GM12878 (cell line): ENCODE data around the gene SCLY. TPM values are rescaled to one million over a fixed set of nuclear protein-coding genes. Genes with fewer than 3 reads are reported as not detected.

Source experiments
- ATAC-seq: fragments of 200-7000 bp; cut with Tn5 transposase; 3 replicates; pipeline ENCODE4 v1.9.1; 2020; ENCODE audit warnings: mild to moderate bottlenecking, moderate library complexity
- BruUV-seq: library from RNA; stranded (reverse); fragments of 400-500 nt; replicated peaks from 2 replicates; lab custom pipeline; 2021; lab: Mats Ljungman, UMichigan
- CTCF ChIA-PET: fragments of 300-600 bp; sonication (Branson Sonifier 250); formaldehyde crosslinking; extraction: SDS; loops from one replicate; lab custom pipeline; 2021; ENCODE audit warnings: inconsistent platforms; lab: Yijun Ruan, JAX
- POLR2A ChIA-PET: fragments of 350-600 bp; formaldehyde crosslinking; extraction: SDS; loops from one replicate; lab custom pipeline; 2021; ENCODE audit warnings: inconsistent platforms; lab: Charles Lee
- RAD21 ChIA-PET: fragments of 300-600 bp; sonication (Branson Sonifier 250); formaldehyde crosslinking; loops from one replicate; lab custom pipeline; 2023; ENCODE audit warnings: antibody characterized with exemption; ENCODE audit not compliant: unreplicated experiment; lab: Charles Lee
- SMC1A ChIA-PET: fragments of 300-600 bp; sonication (Branson Sonifier 250); formaldehyde crosslinking; loops from one replicate; lab custom pipeline; 2023; ENCODE audit not compliant: unreplicated experiment, uncharacterized antibody; lab: Charles Lee
- DNase-seq: peaks from one replicate; pipeline ENCODE4 v3.0.0-alpha.2; 2011; ENCODE audit warnings: low read depth, low spot score
- FAIRE-seq: peaks from 3 replicates; lab custom pipeline; 2011; peaks lifted over from hg19 to GRCh38; lab: Jason Lieb, UNC
- H2AFZ ChIP-seq: 2 replicates; pipeline ENCODE4 v1.6.0; 2011; ENCODE audit warnings: low read depth, low read length, control low read depth; ENCODE audit not compliant: control insufficient read depth
- H3K27ac ChIP-seq: 2 replicates; pipeline ENCODE4 v1.5.1; 2011; ENCODE audit warnings: control low read depth; ENCODE audit not compliant: control insufficient read depth, insufficient read depth
- H3K27me3 ChIP-seq, 2 experiments: replicated peaks in 1 of 2; 2 replicates each; pipeline versions ENCODE4 v1.6.0 to v1.6.1; 2011; ENCODE audit warnings: low read length in 1 of 2; ENCODE audit not compliant: control insufficient read depth in 2 of 2, insufficient read depth in 2 of 2
- H3K36me3 ChIP-seq, 2 experiments: 2 replicates each; pipeline ENCODE4 v1.5.1; 2011; ENCODE audit warnings: low read length in 1 of 2; ENCODE audit not compliant: control insufficient read depth in 2 of 2, insufficient read depth in 2 of 2
- H3K4me1 ChIP-seq: 2 replicates; pipeline ENCODE4 v1.6.1; 2011; ENCODE audit warnings: mild to moderate bottlenecking, low read length, moderate library complexity, mixed read lengths; ENCODE audit not compliant: control insufficient read depth, insufficient read depth
- H3K4me2 ChIP-seq: 2 replicates; pipeline ENCODE4 v1.6.0; 2011; ENCODE audit warnings: control low read depth; ENCODE audit not compliant: control insufficient read depth, insufficient read depth
- H3K4me3 ChIP-seq: fragments of 200-600 bp; sonication (generic); 2 replicates; pipeline ENCODE4 v1.5.1; 2016
- H3K79me2 ChIP-seq: 2 replicates; pipeline ENCODE4 v1.6.0; 2011; ENCODE audit warnings: low read length; ENCODE audit not compliant: control insufficient read depth, insufficient read depth
- H3K9ac ChIP-seq: 2 replicates; pipeline ENCODE4 v1.8.0; 2011; ENCODE audit warnings: low read length, control low read depth, mixed read lengths; ENCODE audit not compliant: control insufficient read depth, insufficient read depth
- H3K9me3 ChIP-seq: replicated peaks from 3 replicates; pipeline ENCODE4 v1.5.1; 2011; ENCODE audit warnings: mild to moderate bottlenecking, low read length; ENCODE audit not compliant: control insufficient read depth, insufficient read depth
- H4K20me1 ChIP-seq: 2 replicates; pipeline ENCODE4 v1.6.0; 2011; ENCODE audit not compliant: control insufficient read depth, insufficient read depth
- ATF7 ChIP-seq: fragments of 450-650 bp; IDR thresholded peaks from 2 replicates; pipeline ENCODE4 v1.6.1; 2016; ENCODE audit warnings: low read depth, mild to moderate bottlenecking
- ETV6 ChIP-seq, 2 experiments: fragments of 450-650 bp in 1 of 2; IDR thresholded peaks in 1 of 2; conservative IDR thresholded peaks in 1 of 2; 2 replicates each; pipeline ENCODE4 v1.6.1; 2014; ENCODE audit warnings: antibody characterized with exemption in 1 of 2, borderline replicate concordance in 1 of 2, low read depth in 1 of 2, mild to moderate bottlenecking in 1 of 2, moderate library complexity in 1 of 2
- MTA3 ChIP-seq: IDR thresholded peaks from 2 replicates; pipeline ENCODE4 v1.6.1; 2012; ENCODE audit warnings: low read length, inconsistent platforms, borderline replicate concordance
- SREBF1 ChIP-seq: IDR thresholded peaks from 2 replicates; pipeline ENCODE4 v1.6.1; 2012; ENCODE audit warnings: mild to moderate bottlenecking, low read length
- WGBS: methylation state at CpG from one replicate; pipeline ENCODE4 v1.1.6; 2016; ENCODE audit warnings: low lambda C conversion rate; ENCODE audit not compliant: insufficient replicate concordance, insufficient coverage; ENCODE audit errors: missing lambda C conversion rate; 5-methylcytosine and 5-hydroxymethylcytosine counted together
- in situ Hi-C: fragments of 300-500 bp; cut with MboI; formaldehyde crosslinking; loops from 9 replicates; pipeline ENCODE4 v1.14.3; 2018; ENCODE audit warnings: mixed read lengths
- intact Hi-C: fragments of 100-400 bp; cut with micrococcal nuclease; formaldehyde crosslinking; loops from one replicate; pipeline ENCODE4 v1.14.2; 2022; ENCODE audit not compliant: unreplicated experiment
- polyA plus RNA-seq, 11 experiments: library from polyadenylated mRNA; depleted of rRNA in 4 of 11; unstranded in 6 of 11; stranded (reverse) in 5 of 11; fragments of >200 nt; fragmentation: Nextera tagmentation in 4 of 11; fragmentation: Illumina TruSeq in 1 of 11; extraction: Ambion mirVana in 4 of 11; extraction: Trizol in 1 of 11; gene quantifications; 1 replicate in 1 of 11; 2 replicates in 10 of 11; pipeline versions ENCODE4 v1.2.1 to v1.2.3, GENCODE V29; 2011 to 2016; ENCODE audit warnings: inconsistent platforms in 2 of 11, missing spikeins in 2 of 11, low read depth in 1 of 11
- total RNA-seq, 4 experiments: library from RNA; depleted of rRNA in 3 of 4; stranded (reverse); fragments of >200 nt in 3 of 4; fragmentation: Illumina TruSeq in 1 of 4; extraction: Trizol in 1 of 4; gene quantifications; 2 replicates each; pipeline versions ENCODE4 v1.2.1 to v1.2.3, GENCODE V29; 2013 to 2021
- TF ChIP-seq, protein P1 (sequence below): IDR thresholded peaks from 2 replicates; pipeline ENCODE4 v1.6.1; 2012; ENCODE audit warnings: mild to moderate bottlenecking, low read depth, low read length
- TF ChIP-seq, protein P2 (sequence below): fragments of 450-650 bp; formaldehyde crosslinking; IDR thresholded peaks from 2 replicates; pipeline ENCODE4 v1.5.0; 2022; ENCODE audit warnings: mild to moderate bottlenecking, missing genetic modification characterization

SCLY gene
- total and polyA plus RNA-seq, 10 of the 15 experiments (the other 5 are each of a cell fraction or from before 2014, with no cell fraction given) = 3.3 to 49.1 (median 32.3) TPM

DNA sequence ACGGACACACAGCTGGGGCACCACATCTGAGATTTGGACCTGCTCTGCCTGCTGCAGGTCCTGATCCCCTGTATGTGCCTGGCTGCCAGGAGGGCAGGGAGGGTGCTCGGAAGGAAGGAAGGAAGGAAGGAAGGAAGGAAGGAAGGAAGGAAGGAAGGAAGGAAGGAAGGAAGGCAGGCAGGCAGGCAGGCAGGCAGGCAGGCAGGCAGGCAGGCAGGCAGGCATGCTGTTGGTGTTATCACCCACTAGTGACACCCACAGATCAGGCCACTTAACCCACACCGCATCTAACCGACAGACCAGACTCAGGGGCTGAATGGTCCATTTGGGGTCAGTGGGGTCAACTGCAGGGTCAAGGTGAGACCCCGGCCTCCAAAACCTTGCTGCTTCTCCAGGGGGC lies 83.5 kb downstream of the SCLY start (continued):
- TF ChIP-seq, protein P1, sequence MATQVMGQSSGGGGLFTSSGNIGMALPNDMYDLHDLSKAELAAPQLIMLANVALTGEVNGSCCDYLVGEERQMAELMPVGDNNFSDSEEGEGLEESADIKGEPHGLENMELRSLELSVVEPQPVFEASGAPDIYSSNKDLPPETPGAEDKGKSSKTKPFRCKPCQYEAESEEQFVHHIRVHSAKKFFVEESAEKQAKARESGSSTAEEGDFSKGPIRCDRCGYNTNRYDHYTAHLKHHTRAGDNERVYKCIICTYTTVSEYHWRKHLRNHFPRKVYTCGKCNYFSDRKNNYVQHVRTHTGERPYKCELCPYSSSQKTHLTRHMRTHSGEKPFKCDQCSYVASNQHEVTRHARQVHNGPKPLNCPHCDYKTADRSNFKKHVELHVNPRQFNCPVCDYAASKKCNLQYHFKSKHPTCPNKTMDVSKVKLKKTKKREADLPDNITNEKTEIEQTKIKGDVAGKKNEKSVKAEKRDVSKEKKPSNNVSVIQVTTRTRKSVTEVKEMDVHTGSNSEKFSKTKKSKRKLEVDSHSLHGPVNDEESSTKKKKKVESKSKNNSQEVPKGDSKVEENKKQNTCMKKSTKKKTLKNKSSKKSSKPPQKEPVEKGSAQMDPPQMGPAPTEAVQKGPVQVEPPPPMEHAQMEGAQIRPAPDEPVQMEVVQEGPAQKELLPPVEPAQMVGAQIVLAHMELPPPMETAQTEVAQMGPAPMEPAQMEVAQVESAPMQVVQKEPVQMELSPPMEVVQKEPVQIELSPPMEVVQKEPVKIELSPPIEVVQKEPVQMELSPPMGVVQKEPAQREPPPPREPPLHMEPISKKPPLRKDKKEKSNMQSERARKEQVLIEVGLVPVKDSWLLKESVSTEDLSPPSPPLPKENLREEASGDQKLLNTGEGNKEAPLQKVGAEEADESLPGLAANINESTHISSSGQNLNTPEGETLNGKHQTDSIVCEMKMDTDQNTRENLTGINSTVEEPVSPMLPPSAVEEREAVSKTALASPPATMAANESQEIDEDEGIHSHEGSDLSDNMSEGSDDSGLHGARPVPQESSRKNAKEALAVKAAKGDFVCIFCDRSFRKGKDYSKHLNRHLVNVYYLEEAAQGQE = no peak
- TF ChIP-seq ETV6 (conservative IDR thresholded peaks at IDR 0.05 in 1 of 2, IDR thresholded peaks at IDR 0.05 in 1 of 2; ENCODE audit: borderline replicate concordance in 1 of 2, low read depth in 1 of 2) = peak in 1 of 2 experiments; percentile 39; a peak in 1 of 4 replicates

- no peaks in the 10 kb centered on the region for H3K36me3 ChIP-seq
- no TSS peak for BruUV-seq
- ChIA-PET RAD21 (no interaction called here), SMC1A (no interaction called here), POLR2A (no interaction called here), CTCF (no interaction called here)
- FAIRE-seq (no peak), ATAC-seq (no peak), DNase-seq (no peak)
- H2AFZ ChIP-seq = no peak overlapping the region
- no peaks in the 10 kb centered on the region for H3K79me2 ChIP-seq
- no peaks in the 10 kb centered on the region for H3K4me1 ChIP-seq
- no peak overlapping the region for H3K9ac ChIP-seq
- intact Hi-C loops = no loop called here
- WGBS = 47% methylated on average over 12 of the region's 12 CpGs
- no peaks in the 10 kb centered on the region for H4K20me1 ChIP-seq
- H3K27ac ChIP-seq = no peak overlapping the region
- no peak overlapping the region for H3K4me2 ChIP-seq
- no peaks in the 10 kb centered on the region for H3K9me3 ChIP-seq
- in situ Hi-C loops = no loop called here
- no peak overlapping the region for H3K4me3 ChIP-seq
- H3K27me3 ChIP-seq = no peaks in the 10 kb centered on the region
- TF ChIP-seq, protein P2, sequence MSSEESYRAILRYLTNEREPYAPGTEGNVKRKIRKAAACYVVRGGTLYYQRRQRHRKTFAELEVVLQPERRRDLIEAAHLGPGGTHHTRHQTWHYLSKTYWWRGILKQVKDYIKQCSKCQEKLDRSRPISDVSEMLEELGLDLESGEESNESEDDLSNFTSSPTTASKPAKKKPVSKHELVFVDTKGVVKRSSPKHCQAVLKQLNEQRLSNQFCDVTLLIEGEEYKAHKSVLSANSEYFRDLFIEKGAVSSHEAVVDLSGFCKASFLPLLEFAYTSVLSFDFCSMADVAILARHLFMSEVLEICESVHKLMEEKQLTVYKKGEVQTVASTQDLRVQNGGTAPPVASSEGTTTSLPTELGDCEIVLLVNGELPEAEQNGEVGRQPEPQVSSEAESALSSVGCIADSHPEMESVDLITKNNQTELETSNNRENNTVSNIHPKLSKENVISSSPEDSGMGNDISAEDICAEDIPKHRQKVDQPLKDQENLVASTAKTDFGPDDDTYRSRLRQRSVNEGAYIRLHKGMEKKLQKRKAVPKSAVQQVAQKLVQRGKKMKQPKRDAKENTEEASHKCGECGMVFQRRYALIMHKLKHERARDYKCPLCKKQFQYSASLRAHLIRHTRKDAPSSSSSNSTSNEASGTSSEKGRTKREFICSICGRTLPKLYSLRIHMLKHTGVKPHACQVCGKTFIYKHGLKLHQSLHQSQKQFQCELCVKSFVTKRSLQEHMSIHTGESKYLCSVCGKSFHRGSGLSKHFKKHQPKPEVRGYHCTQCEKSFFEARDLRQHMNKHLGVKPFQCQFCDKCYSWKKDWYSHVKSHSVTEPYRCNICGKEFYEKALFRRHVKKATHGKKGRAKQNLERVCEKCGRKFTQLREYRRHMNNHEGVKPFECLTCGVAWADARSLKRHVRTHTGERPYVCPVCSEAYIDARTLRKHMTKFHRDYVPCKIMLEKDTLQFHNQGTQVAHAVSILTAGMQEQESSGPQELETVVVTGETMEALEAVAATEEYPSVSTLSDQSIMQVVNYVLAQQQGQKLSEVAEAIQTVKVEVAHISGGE (CRISPR knock-in tag) = no peak
- TF ChIP-seq ATF7 (no peak), MTA3 (no peak), SREBF1 (no peak)
These were observed 84.2 kb downstream of the SCLY start for GRCh38 chr2:238145046-238145445.
